GM19438 (cell line): ENCODE data around the gene SLC18A2.
"Not testable (repeated sequence)": the region's sequence is repeated elsewhere in the genome, so short reads cannot be mapped to it uniquely, and the experiment has no call there.

Experiments
- ATAC-seq: cut with Tn5 transposase; IDR thresholded peaks from one replicate; pipeline ENCODE4 v1.9.1; 2021; ENCODE audit warnings: low read depth; ENCODE audit not compliant: unreplicated experiment

The SLC18A2 gene

DNA sequence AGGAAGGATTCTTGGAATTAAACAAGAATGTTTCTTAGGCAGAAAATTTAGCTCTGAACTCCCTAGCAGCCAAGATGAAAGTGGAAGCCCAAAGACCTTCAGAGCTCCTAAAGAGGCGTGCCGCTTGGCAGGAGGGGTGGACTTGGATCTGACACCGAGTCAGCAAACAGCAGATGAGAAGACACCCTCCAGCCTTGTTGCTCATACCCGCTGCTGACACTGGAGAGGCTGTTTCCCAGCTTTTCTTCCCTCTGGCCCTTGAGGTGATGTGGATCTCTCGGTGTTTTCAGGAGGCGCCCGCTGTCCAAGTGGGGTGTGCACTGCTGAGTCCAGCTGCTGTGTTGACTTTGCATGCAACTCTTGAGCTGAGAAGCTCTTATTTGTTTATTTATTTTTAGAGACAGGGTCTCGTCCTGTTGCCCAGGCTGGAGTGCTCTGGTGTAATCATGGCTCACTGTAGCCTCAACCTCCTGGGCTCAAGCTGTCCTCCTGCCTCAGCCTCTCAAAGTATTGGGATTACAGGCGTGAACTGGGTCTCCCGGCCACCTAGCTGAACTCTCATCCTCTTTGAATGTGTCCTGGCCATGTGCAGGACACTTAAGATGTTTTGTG, 21.5 kb downstream of the SLC18A2 start:
- no peak for ATAC-seq

GRCh38 chr10:117262903-117263293, 22.0 kb downstream of the SLC18A2 start:
- no peak for ATAC-seq

DNA sequence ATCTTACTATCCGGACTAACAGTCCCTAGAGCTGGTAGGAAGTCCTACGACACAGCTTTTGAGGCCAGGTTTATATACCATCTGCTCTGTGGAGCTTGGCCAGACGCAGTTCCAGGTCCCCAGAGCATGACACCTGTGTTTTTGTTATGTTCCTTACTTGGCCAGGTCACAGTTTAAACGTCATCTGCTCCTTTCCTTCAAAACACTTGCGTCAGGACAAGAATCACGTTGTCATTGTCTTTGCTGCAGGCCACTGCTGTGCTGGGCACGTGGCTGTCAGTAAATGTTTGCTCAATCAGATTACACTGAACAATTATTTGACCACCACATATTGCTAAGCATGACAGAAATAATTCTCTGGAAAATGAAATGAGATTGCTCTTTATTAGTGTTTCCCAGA, 23.9 kb downstream of the SLC18A2 start:
- ATAC-seq, result no peak

DNA sequence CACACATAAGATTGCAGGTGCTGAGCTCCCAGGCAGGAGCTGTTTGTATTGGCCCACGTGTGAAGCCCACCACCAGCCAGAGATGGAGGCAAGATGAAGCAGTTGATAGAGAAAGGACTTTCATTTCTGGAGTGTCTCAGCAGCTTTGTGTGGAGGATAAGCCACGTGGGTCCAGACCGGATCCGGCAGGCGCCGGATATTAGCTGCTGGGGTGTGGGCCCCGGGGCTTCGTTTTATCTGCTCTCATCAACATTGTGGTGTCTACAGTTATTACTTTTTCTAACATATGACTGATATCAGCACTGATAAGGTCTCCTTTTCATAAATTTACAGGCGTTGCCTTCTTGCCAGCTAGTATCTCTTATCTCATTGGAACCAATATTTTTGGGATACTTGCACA, 25.5 kb downstream of the SLC18A2 start:
- no peak for ATAC-seq

GRCh38 chr10:117266812-117267211, 25.9 kb downstream of the SLC18A2 start:
- ATAC-seq, result no peak

DNA sequence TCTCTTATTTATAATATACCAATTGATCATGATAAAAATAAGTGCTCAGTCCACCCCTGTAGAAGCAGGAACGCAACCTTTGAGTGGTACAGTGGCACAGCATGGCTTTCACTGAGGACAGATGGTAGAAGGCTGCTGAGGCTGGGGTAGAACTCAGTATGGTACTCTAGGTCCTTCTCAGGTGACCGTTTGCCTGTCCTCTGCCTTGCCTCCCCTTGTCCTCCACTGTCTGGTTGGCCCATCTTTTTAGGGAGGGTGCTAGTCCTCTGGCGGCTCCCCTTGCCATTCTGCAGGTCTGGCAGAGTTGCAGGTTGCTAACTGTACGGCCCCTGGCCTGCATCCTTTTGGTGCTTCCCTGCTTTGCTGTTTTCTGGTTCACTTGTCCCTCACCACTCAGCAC, 27.3 kb downstream of the SLC18A2 start:
- no peak for ATAC-seq

- no peak for ATAC-seq
These were observed 28.0 kb downstream of the SLC18A2 start for GRCh38 chr10:117268907-117269306.

DNA sequence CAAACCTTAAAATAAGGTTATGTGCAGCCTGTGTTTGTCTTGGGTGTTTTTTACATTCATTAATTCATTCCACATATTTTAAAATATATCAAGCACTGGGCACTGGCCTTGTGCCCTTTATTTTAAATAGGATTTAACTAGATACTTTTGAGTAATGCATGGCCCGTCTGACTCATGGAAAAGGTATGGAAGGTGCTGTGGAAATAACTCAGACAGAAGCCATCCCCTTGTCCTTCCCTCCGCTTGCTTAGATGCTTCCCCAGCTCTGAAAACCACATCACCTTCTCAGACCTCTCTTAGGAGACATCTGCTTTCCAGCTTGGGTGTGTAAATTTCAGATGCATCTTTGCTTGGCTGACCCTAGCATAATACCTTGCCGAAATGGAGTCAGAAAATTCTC, 30.5 kb downstream of the SLC18A2 start:
- ATAC-seq, result no peak

DNA sequence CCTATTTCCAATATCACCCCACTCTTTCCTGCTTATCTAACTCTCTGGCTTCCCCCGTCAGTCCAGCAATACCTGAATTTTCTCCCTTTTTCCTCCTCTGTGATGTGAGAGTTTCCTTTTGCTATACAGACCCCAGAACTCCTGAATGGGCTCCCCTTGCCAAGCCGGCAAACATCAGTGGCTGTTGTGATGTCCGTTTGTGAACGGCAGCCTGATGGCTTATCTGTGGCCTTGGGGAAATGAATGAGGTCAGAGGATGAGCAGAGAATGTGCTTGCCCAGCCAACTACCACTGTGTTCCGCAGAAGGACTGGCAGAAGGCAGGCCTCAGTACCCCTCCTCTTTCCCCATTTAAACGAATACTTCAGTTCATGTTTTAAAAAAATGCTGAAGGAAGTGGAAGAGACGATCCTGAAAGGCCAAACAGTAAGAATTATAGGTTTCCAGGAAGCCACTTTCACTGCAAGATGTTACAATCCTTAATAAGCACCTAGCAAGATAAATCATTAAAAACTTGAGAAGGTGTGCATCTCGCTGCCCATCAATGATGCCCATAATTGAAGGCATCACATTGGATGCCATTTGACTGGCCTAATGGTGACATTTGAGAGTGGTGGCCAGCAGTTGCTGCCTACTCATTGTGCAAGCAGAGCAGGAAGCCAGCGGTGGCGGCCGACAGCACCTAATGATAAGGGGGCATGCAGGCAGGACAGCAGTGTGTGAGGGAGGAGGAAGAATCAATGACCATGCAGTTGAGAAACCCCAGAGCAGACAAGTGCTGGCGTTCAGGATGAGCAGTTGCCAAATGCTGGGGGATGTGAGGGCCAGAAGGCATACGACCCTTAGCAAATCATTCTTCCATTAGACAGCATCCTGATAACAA, 31.5 kb downstream of the SLC18A2 start:
- no peak for ATAC-seq

DNA sequence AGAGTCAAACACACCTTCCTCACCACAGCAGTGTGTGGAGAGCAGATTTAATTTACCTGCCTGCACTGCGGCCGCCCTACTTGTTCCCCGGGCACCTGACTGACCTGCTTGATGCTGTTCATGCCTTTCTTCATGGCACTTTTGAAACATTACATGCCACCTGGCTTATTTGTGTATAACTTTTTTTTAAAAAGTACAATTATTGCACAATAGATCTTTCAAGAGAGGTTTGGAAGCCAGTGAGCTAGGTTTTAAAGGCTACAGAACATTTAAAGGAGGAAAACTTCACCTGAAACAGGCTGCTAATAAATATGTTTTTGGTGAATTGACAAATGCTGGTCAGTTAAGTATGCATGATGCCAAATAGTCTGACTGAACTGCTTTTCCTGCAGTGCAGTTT, 33.1 kb downstream of the SLC18A2 start:
- no peak for ATAC-seq

- no peak for ATAC-seq
These were observed 33.6 kb downstream of the SLC18A2 start for GRCh38 chr10:117274509-117274908.

DNA sequence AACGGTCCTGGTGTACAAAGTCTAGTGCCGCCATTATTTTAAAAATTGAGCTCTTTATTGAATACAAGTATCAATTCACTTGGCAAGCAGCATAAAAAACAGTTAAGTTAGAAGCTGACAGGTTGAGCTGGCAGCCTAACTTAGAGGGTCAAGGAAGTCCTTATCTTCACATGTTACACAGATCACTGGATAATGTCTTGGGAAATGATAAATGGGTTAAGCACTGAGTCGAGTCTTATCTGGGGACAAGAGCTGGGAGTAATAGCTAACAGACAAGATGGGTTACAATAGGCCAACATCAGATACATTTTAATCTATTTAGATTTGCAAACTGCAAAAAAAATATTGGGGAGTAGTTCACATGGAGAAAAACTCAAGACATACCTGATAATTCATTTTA, 34.2 kb downstream of the SLC18A2 start:
- ATAC-seq, result no peak

GRCh38 chr10:117277675-117278074, 36.8 kb downstream of the SLC18A2 start:
- no peak for ATAC-seq

- no peak for ATAC-seq
These were observed 44.0 kb downstream of the SLC18A2 start for GRCh38 chr10:117284716-117285494.

GRCh38 chr10:117290872-117291271, 50.0 kb downstream of the SLC18A2 start:
- not testable (repeated sequence) for ATAC-seq

DNA sequence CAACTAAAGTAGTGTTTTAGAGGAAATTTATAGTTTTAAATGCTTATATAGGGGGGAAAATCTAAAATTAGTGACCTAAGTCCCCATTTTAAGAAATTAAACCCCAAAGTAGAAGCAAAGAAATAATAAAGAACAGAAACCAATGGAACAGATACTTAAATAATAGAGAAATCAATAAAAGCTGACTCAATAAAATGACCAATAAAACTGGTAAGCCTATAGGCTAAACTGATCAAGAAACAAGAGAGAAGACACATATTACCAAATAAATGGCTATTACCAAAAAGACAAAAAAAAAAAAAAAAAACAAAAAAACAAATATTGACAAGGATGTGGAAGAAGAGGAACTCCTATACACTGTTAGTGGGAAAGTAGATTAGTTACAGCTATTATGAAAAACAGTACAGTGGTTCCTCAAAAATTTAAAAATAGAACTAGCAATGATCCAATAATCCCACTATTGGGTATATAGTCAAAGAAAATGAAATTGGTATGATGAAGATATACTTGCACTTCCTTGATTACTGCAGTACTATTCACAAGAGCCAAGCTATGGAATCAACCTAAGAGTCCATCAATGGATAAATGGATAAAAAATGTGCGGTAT, 53.2 kb downstream of the SLC18A2 start:
- ATAC-seq, result no peak

DNA sequence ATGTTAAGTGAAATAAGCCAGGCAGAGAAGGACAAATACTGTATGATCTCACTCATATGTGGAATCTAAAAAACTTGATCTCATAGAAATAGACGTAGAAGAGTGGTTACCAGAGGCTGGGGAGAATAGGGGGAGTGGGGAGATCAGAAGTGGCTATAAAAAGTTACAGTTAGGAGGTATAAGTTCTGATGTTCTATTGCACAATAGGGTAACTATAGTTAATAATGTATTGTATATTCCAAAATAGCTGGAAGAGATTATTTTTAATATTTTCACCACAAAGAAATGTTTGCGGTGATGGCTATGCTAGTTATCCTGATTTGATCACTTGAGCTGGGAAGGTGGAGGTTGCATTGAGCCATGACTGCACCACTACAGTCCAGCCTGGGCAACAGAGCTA, 53.8 kb downstream of the SLC18A2 start:
- no peak for ATAC-seq

GRCh38 chr10:117298219-117298618, 57.3 kb downstream of the SLC18A2 start:
- no peak for ATAC-seq

DNA sequence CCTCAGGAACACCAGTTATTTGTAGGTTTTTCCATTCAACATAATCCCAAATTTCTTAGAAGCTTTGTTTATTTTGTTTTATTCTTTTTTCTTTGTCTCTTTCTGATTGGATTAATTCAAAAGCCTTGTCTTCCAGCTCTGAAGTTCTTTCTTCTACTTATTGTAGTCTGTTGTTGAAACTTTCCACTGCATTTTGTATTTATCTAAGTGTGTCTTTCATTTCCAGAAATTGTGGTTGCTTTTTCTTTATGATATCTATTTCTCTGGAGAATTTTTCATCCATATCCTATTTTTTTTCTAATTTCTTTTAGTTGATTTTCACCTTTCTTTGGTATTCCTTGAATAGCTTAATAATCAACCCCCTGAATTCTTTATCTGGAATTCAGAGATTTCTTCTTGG, 58.5 kb downstream of the SLC18A2 start:
- ATAC-seq, result no peak

DNA sequence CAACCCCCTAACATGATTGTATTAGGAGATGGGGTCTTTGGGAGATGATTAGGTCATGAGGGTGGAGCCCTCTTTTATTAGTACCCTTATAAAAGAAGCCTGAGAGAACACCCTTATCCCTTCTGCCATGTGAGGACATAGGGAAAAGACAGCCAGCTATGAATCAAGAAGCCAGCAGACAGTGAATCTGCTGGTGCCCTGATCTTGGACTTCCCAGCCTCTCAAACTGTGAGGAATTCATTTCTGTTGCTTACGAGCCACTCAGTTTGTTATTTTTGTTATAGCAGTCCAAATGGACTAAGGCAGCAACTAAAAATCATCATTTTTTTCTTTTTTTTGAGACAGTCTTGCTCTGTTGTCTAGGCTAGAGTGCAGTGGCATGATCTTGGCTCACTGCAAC, 59.8 kb downstream of the SLC18A2 start:
- ATAC-seq, result no peak

DNA sequence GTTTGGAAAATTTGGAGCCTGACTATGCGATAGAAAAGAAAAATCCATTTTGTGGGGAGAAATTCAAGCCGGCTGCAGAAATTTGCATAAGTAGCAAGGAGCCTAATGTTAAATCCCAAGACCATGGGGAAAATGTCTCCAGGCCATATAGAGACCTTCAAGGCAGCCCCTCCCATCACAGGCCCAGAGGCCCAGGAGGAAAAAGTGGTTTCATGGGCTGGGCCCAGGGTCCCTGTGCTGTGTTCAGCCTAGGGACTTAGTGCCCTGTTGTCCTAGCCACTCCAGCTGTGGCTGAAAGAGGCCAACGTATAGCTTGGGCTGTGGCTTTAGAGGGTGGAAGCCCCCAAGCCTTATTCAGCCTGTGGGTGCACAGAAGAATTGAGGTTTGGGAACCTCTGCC, 62.5 kb downstream of the SLC18A2 start:
- not testable (repeated sequence) for ATAC-seq
